SK-N-MC (cell line): ENCODE data around the gene PLPP4.

Experiments used
- EZH2 ChIP-seq: fragments of 200-600 bp; sonication (generic); IDR thresholded peaks from one replicate; pipeline ENCODE4 v1.6.1; 2017; ENCODE audit warnings: antibody characterized with exemption
- FOXP2 ChIP-seq: optimal IDR thresholded peaks from 2 replicates; pipeline ENCODE3; 2011; ENCODE audit warnings: mild to moderate bottlenecking, moderate library complexity; ENCODE audit not compliant: insufficient read depth; ENCODE audit errors: extremely low read length, control extremely low read depth
- POLR2AphosphoS5 ChIP-seq: IDR thresholded peaks from 2 replicates; pipeline ENCODE4 v1.6.1; 2012; ENCODE audit warnings: mild to moderate bottlenecking, low read depth, low read length, borderline replicate concordance

DNA sequence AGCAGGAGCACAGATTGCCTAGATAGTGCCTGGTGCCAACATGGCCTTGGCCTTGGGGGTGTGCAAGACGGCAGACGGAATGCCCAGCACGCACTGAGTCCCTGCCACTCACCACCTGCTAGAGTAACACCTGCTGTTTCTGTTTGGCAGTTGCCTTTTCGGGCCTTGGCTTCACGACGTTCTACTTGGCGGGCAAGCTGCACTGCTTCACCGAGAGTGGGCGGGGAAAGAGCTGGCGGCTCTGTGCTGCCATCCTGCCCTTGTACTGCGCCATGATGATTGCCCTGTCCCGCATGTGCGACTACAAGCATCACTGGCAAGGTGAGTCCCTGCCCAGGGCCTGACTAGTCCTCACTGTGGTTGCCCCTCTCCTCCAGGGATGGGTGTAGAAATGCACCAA is 118.0 kb downstream of the PLPP4 start:
- TF ChIP-seq POLR2AphosphoS5 (no peak), EZH2 (no peak), FOXP2 (no peak)
